NCI-H446 (cell line): Measurements from ENCODE around the gene PCNX1.

Experiments
- DNase-seq, 2 experiments: peaks; one replicate each; lab custom pipeline; 2025; lab: John Stamatoyannopoulos, UW

PCNX1 gene

GRCh38 chr14:71150737-71151136 lies 243.5 kb downstream of the PCNX1 start:
- DNase-seq: no peak

GRCh38 chr14:71155743-71156142 lies 248.5 kb downstream of the PCNX1 start:
- DNase-seq: no peak

GRCh38 chr14:71163050-71163841 lies 256.0 kb downstream of the PCNX1 start:
- DNase-seq: no peak

- DNase-seq: no peak
These were observed 256.8 kb downstream of the PCNX1 start for GRCh38 chr14:71163842-71164629.
